Activated CD4-positive, alpha-beta memory T cell treated with anti-CD3 and anti-CD28 coated beads, Interleukin-2, amount 10 ng/mL, durations not matched to agents 7 days and 5 days (primary cell): ENCODE results near the gene MAP1LC3B. TPM values are rescaled to one million over a fixed set of nuclear protein-coding genes. Genes with fewer than 3 reads are reported as not detected.
"Not testable (repeated sequence)": the region's sequence is repeated elsewhere in the genome, so short reads cannot be mapped to it uniquely, and the experiment has no call there.

Experiments used
- CTCF ChIA-PET: fragments of 350-600 bp; sonication (Branson Sonifier 250); formaldehyde crosslinking; loops from one replicate; lab custom pipeline; 2021; ENCODE audit warnings: antibody characterized with exemption, inconsistent platforms; lab: Charles Lee
- POLR2A ChIA-PET: fragments of 350-600 bp; sonication (Branson Sonifier 250); formaldehyde crosslinking; loops from one replicate; lab custom pipeline; 2021; ENCODE audit warnings: antibody characterized with exemption; lab: Charles Lee
- DNase-seq: peaks from one replicate; pipeline ENCODE4 v3.0.0-alpha.2; 2020
- H3K27ac Mint-ChIP-seq: one replicate; pipeline ENCODE4 v1.8.0; 2021; ENCODE audit warnings: mild to moderate bottlenecking, mixed read lengths
- H3K27me3 Mint-ChIP-seq: one replicate; pipeline ENCODE4 v1.8.0; 2021; ENCODE audit warnings: mixed read lengths
- H3K36me3 Mint-ChIP-seq: one replicate; pipeline ENCODE4 v1.8.0; 2021; ENCODE audit warnings: low read depth, mixed read lengths
- H3K4me1 Mint-ChIP-seq: one replicate; pipeline ENCODE4 v1.8.0; 2021; ENCODE audit warnings: mixed read lengths
- H3K4me3 Mint-ChIP-seq: one replicate; pipeline ENCODE4 v1.8.0; 2021; ENCODE audit warnings: mild to moderate bottlenecking, mixed read lengths
- H3K9me3 Mint-ChIP-seq: one replicate; pipeline ENCODE4 v1.8.0; 2021; ENCODE audit warnings: mixed read lengths
- total RNA-seq, 2 experiments: library from RNA; stranded (reverse); gene quantifications; one replicate each; pipeline ENCODE4 v1.2.3, GENCODE V29; 2021

The MAP1LC3B gene
- total RNA-seq, 2 experiments from 2014 or later = 77.1 to 78.2 TPM

GRCh38 chr16:87388818-87389134, 3.4 kb upstream of the MAP1LC3B start:
- CTCF ChIA-PET = interaction anchor here (0.8 to 2.4 kb wide), 4 partner anchors 28 to 71 kb away, joined by 3 to 16 read pairs (median 4); partner anchors contain the start of gene C16orf95
- Mint-ChIP-seq H3K4me1 (peaks cover 62% of the 10 kb centered on the region), H3K27me3 (no peaks in the 10 kb centered on the region), H3K9me3 (no peaks in the 10 kb centered on the region), H3K4me3 (peak overlapping the region; percentile 67), H3K27ac (peak overlapping the region; percentile 97), H3K36me3 (peaks cover 13% of the 10 kb centered on the region)
- DNase-seq = no peak
- POLR2A ChIA-PET = interaction anchor here (0.7 to 3.1 kb wide), 9 partner anchors 13 to 562 kb away, joined by 3 to 31 read pairs (median 4); partner anchors contain the start of genes BANP, C16orf95 and KLHDC4

- H3K36me3 Mint-ChIP-seq = peaks cover 12% of the 10 kb centered on the region
- H3K9me3 Mint-ChIP-seq = no peaks in the 10 kb centered on the region
- peaks cover 65% of the 10 kb centered on the region for H3K4me1 Mint-ChIP-seq
- peak overlapping the region; percentile 69 for H3K27ac Mint-ChIP-seq
- CTCF ChIA-PET = interaction anchor here (0.8 kb wide), 1 partner anchor 64 kb away, joined by 3 read pairs; no protein-coding TSS in a partner anchor
- no peaks in the 10 kb centered on the region for H3K27me3 Mint-ChIP-seq
- no peak for DNase-seq
- no peak overlapping the region for H3K4me3 Mint-ChIP-seq
- POLR2A ChIA-PET = interaction anchor here (1.1 to 3.1 kb wide), 5 partner anchors 28 to 562 kb away, joined by 3 to 31 read pairs (median 4); partner anchors contain the start of genes BANP and C16orf95
Observed at GRCh38 chr16:87389245-87389644, 2.9 kb upstream of the MAP1LC3B start.

- POLR2A ChIA-PET = interaction anchor here (1.4 kb wide), 1 partner anchor 73 kb away, joined by 3 read pairs; the partner anchor contains the start of gene C16orf95
- H3K27me3 Mint-ChIP-seq, H3K9me3 Mint-ChIP-seq, CTCF ChIA-PET, DNase-seq, H3K4me3 Mint-ChIP-seq: not testable (repeated sequence)
- Mint-ChIP-seq H3K4me1 (peaks cover 64% of the 10 kb centered on the region), H3K27ac (peak overlapping the region; percentile 69), H3K36me3 (peaks cover 17% of the 10 kb centered on the region)
Observed at GRCh38 chr16:87389914-87390313, 2.2 kb upstream of the MAP1LC3B start.

GRCh38 chr16:87390641-87391323, 1.4 kb upstream of the MAP1LC3B start:
- Mint-ChIP-seq H3K36me3 (peaks cover 22% of the 10 kb centered on the region), H3K27ac (peak overlapping the region; percentile 90), H3K9me3 (no peaks in the 10 kb centered on the region), H3K4me1 (peaks cover 67% of the 10 kb centered on the region), H3K4me3 (peak overlapping the region; percentile 82), H3K27me3 (no peaks in the 10 kb centered on the region)
- ChIA-PET POLR2A (interaction anchor here (1.4 kb wide), 1 partner anchor 74 kb away, joined by 3 read pairs; the partner anchor contains the start of gene C16orf95), CTCF (interaction anchor here (1.0 kb wide), 1 partner anchor 72 kb away, joined by 3 read pairs; no protein-coding TSS in a partner anchor)
- no peak for DNase-seq

- H3K27me3 Mint-ChIP-seq = no peaks in the 10 kb centered on the region
- peaks cover 64% of the 10 kb centered on the region for H3K4me1 Mint-ChIP-seq
- ChIA-PET POLR2A (no interaction called here), CTCF (interaction anchor here (1.0 kb wide), 1 partner anchor 73 kb away, joined by 3 read pairs; no protein-coding TSS in a partner anchor)
- no peak for DNase-seq
- H3K36me3 Mint-ChIP-seq = peaks cover 19% of the 10 kb centered on the region
- peak overlapping the region; percentile 90 for H3K27ac Mint-ChIP-seq
- no peaks in the 10 kb centered on the region for H3K9me3 Mint-ChIP-seq
- peak overlapping the region; percentile 82 for H3K4me3 Mint-ChIP-seq
Observed at GRCh38 chr16:87391324-87391949, 699 bp upstream of the MAP1LC3B start.

- POLR2A ChIA-PET = interaction anchor here (0.6 to 3.8 kb wide), 8 partner anchors 8 to 1840 kb away, joined by 3 to 67 read pairs (median 4); partner anchors contain the start of genes C16orf95 and FBXO31
- CTCF ChIA-PET = interaction anchor here (0.9 to 3.7 kb wide), 4 partner anchors 9 to 243 kb away, joined by 4 to 49 read pairs (median 10); partner anchors contain the start of gene FBXO31
- H3K9me3 Mint-ChIP-seq = no peaks in the 10 kb centered on the region
- peak overlapping the region; percentile 85 for H3K27ac Mint-ChIP-seq
- H3K36me3 Mint-ChIP-seq = peaks cover 19% of the 10 kb centered on the region
- peak overlapping the region; percentile 90 for H3K4me3 Mint-ChIP-seq
- H3K4me1 Mint-ChIP-seq = peaks cover 53% of the 10 kb centered on the region
- peak; percentile 58 for DNase-seq
- H3K27me3 Mint-ChIP-seq = no peaks in the 10 kb centered on the region
Observed at GRCh38 chr16:87392821-87393679, 914 bp downstream of the MAP1LC3B start.

- DNase-seq = no peak
- Mint-ChIP-seq H3K27me3 (no peaks in the 10 kb centered on the region), H3K9me3 (no peaks in the 10 kb centered on the region), H3K4me1 (peaks cover 47% of the 10 kb centered on the region), H3K4me3 (peak overlapping the region; percentile 90), H3K36me3 (peaks cover 23% of the 10 kb centered on the region), H3K27ac (peak overlapping the region; percentile 85)
- ChIA-PET CTCF (interaction anchor here (0.7 to 3.7 kb wide), 9 partner anchors 7 to 242 kb away, joined by 3 to 49 read pairs (median 6); partner anchors contain the start of genes C16orf95 and FBXO31), POLR2A (interaction anchor here (0.7 to 3.8 kb wide), 6 partner anchors 10 to 1840 kb away, joined by 3 to 67 read pairs (median 4); partner anchors contain the start of genes C16orf95 and FBXO31)
Observed at GRCh38 chr16:87393680-87394055, 1.5 kb downstream of the MAP1LC3B start.

- Mint-ChIP-seq H3K4me3 (no peak overlapping the region), H3K36me3 (peaks cover 34% of the 10 kb centered on the region), H3K27me3 (no peaks in the 10 kb centered on the region), H3K27ac (no peak overlapping the region), H3K4me1 (peaks cover 38% of the 10 kb centered on the region), H3K9me3 (no peaks in the 10 kb centered on the region)
- ChIA-PET POLR2A (interaction anchor here (1.2 to 3.8 kb wide), 4 partner anchors 10 to 240 kb away, joined by 3 to 67 read pairs (median 13); partner anchors contain the start of genes C16orf95 and FBXO31), CTCF (interaction anchor here (0.7 to 3.7 kb wide), 6 partner anchors 9 to 338 kb away, joined by 3 to 49 read pairs (median 7); partner anchors contain the start of gene FBXO31)
- no peak for DNase-seq
Observed at GRCh38 chr16:87395181-87395842, 3.2 kb downstream of the MAP1LC3B start.

- POLR2A ChIA-PET = interaction anchor here (1.3 kb wide), 1 partner anchor 10 kb away, joined by 5 read pairs; no protein-coding TSS in a partner anchor
- peaks cover 47% of the 10 kb centered on the region for H3K36me3 Mint-ChIP-seq
- H3K4me1 Mint-ChIP-seq = peaks cover 7% of the 10 kb centered on the region
- CTCF ChIA-PET = no interaction called here
- no peak overlapping the region for H3K4me3 Mint-ChIP-seq
- no peaks in the 10 kb centered on the region for H3K27me3 Mint-ChIP-seq
- no peak overlapping the region for H3K27ac Mint-ChIP-seq
- no peak for DNase-seq
- H3K9me3 Mint-ChIP-seq = no peaks in the 10 kb centered on the region
Observed at GRCh38 chr16:87404764-87405625, 12.9 kb downstream of the MAP1LC3B start.

- ChIA-PET POLR2A (no interaction called here), CTCF (interaction anchor here (1.2 kb wide), 1 partner anchor 10 kb away, joined by 4 read pairs; no protein-coding TSS in a partner anchor)
- no peak for DNase-seq
- Mint-ChIP-seq H3K4me3 (no peak overlapping the region), H3K36me3 (peaks cover 37% of the 10 kb centered on the region), H3K27me3 (no peaks in the 10 kb centered on the region), H3K4me1 (peaks cover 5% of the 10 kb centered on the region), H3K9me3 (no peaks in the 10 kb centered on the region), H3K27ac (no peak overlapping the region)
Observed at GRCh38 chr16:87406495-87407088, 14.5 kb downstream of the MAP1LC3B start.
